ENCODE results near the gene MYL12A.
A peak's percentile ranks its signal among the peaks of the same experiment; 100 is the strongest.
"Not testable (repeated sequence)": the region's sequence is repeated elsewhere in the genome, so short reads cannot be mapped to it uniquely, and the experiment has no call there.

MYL12A gene

GRCh38 chr18:3247240-3248061, at the start of gene MYL12A:
Gene MYL12A (plus strand): TSS chr18:3247801. CDS start chr18:3253248, 5,447 bp downstream.
- in situ Hi-C loops (cut with HindIII; ENCODE audit: low sequenced_read_pairs): no loop called here
- peak within 1 kb of the TSS; percentile 94 for H3K4me3 ChIP-seq (ENCODE audit: low read depth, low read length)
- DNase-seq (ENCODE audit: low read depth, low spot score): peak; percentile 100
- TF ChIP-seq CTCF (IDR thresholded peaks at IDR 0.05; ENCODE audit: low read depth, low read length): no peak

GRCh38 chr18:3198260-3198860, 49.2 kb upstream of the MYL12A start:
- H3K4me3 ChIP-seq (ENCODE audit: low read depth, low read length); DNase-seq (ENCODE audit: low read depth, low spot score); in situ Hi-C loops (cut with HindIII; ENCODE audit: low sequenced_read_pairs): not testable (repeated sequence)

DNA sequence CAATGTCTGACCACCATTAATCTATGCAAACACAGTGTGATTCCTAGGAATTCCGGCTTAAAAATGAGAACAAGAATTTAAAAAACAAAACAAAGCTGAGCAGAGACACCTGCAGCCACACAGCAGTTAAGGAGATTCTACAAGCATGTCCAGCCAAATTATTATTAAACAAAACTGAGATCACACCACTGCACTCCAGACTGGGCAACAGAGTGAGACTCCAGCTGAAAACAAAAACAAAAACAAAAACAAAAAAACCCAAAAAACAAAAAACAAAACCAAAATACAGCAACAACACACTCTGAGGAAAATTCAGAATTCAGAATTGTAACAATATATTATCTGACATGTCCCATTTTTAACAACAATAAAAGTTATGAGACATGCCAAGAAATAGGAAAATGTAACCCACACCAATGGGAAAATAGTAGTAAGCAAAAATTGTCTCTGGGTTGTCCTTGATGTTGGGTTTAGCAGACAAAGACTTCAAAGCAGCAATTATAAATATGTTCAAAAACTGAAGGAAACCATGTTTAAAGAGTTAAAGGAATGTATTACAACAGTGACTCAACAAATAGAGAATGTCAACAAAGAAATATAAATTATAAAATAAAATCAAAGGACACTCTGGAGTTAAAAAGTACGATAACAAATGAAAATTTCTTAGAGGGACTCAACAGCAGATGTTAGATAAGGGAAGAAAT, 47.5 kb upstream of the MYL12A start:
- H3K4me3 ChIP-seq (ENCODE audit: low read depth, low read length): no peak overlapping the region
- in situ Hi-C loops (cut with HindIII; ENCODE audit: low sequenced_read_pairs): no loop called here
- TF ChIP-seq CTCF (IDR thresholded peaks at IDR 0.05; ENCODE audit: low read depth, low read length): no peak
- DNase-seq (ENCODE audit: low read depth, low spot score): no peak

- no peak overlapping the region for H3K4me3 ChIP-seq (ENCODE audit: low read depth, low read length)
- no peak for TF ChIP-seq CTCF (IDR thresholded peaks at IDR 0.05; ENCODE audit: low read depth, low read length)
- in situ Hi-C loops (cut with HindIII; ENCODE audit: low sequenced_read_pairs): no loop called here
- no peak for DNase-seq (ENCODE audit: low read depth, low spot score)
Observed at GRCh38 chr18:3205239-3205638, 42.4 kb upstream of the MYL12A start.

DNA sequence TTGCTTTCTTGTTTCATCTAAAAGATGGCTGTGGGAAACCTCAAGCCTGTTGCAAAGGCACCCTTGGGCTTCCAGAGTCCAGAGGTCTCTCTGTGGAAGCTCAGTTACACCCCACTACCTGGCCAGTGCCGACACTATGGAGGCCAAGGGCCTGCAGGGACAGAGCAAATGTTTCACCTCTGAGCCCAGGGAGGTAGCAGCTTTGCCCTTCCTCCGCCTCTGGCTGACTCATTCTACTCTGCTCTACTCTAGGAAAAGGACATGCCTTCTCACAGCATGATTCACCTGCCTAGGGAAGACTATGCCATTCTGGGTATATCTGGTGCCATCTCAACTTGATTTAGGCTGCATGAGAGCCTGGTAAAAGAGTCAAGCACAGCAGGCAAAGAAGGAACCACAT, 40.0 kb upstream of the MYL12A start:
- DNase-seq (ENCODE audit: low read depth, low spot score): no peak
- in situ Hi-C loops (cut with HindIII; ENCODE audit: low sequenced_read_pairs): no loop called here
- H3K4me3 ChIP-seq (ENCODE audit: low read depth, low read length): no peak overlapping the region
- no peak for TF ChIP-seq CTCF (IDR thresholded peaks at IDR 0.05; ENCODE audit: low read depth, low read length)

- H3K4me3 ChIP-seq (ENCODE audit: low read depth, low read length): no peak overlapping the region
- no peak for DNase-seq (ENCODE audit: low read depth, low spot score)
- no peak for TF ChIP-seq CTCF (IDR thresholded peaks at IDR 0.05; ENCODE audit: low read depth, low read length)
- in situ Hi-C loops (cut with HindIII; ENCODE audit: low sequenced_read_pairs): no loop called here
Observed at GRCh38 chr18:3209859-3210569, 37.6 kb upstream of the MYL12A start.

All from astrocyte of the spinal cord (primary cell).